Neural cell (in vitro differentiated cells): ENCODE data around the gene FBXO9. TPM values are rescaled to one million over a fixed set of nuclear protein-coding genes. Genes with fewer than 3 reads are reported as not detected.

ENCODE experiments used
- H2AFZ ChIP-seq: fragments of 200-600, 300-800 bp; sonication (generic), shearing (Covaris generic); 2 replicates; pipeline ENCODE4 v1.6.0; 2014; ENCODE audit warnings: low read depth, mild to moderate bottlenecking, antibody characterized with exemption, low read length, moderate library complexity
- H3F3A ChIP-seq: fragments of 200-600 bp; shearing (Covaris generic); 2 replicates; pipeline ENCODE4 v1.6.1; 2016; ENCODE audit warnings: mild to moderate bottlenecking, moderate library complexity, mixed read lengths, antibody characterized with exemption, low read length; ENCODE audit not compliant: insufficient read depth, poor library complexity, severe bottlenecking
- H3K27ac ChIP-seq: fragments of 200-600, 300-800 bp; sonication (generic), shearing (Covaris generic); 2 replicates; pipeline ENCODE4 v1.5.1; 2014; ENCODE audit warnings: mild to moderate bottlenecking, low read length, moderate library complexity
- H3K27me3 ChIP-seq: fragments of 300-800, 200-600 bp; sonication (generic), shearing (Covaris generic); 2 replicates; pipeline ENCODE4 v1.6.0; 2014; ENCODE audit warnings: mild to moderate bottlenecking, low read depth, low read length, moderate library complexity; ENCODE audit not compliant: insufficient read depth
- H3K36me3 ChIP-seq: fragments of 300-800, 200-600 bp; sonication (generic), shearing (Covaris generic); 2 replicates; pipeline ENCODE4 v1.5.1; 2014; ENCODE audit warnings: mild to moderate bottlenecking, antibody characterized with exemption, low read length, moderate library complexity; ENCODE audit not compliant: insufficient read depth
- H3K4me2 ChIP-seq: fragments of 300-800, 200-600 bp; sonication (generic), shearing (Covaris generic); 2 replicates; pipeline ENCODE4 v1.6.0; 2014; ENCODE audit warnings: mild to moderate bottlenecking, low read length
- H3K4me3 ChIP-seq: fragments of 300-800, 200-600 bp; sonication (generic), shearing (Covaris generic); 2 replicates; pipeline ENCODE4 v1.5.1; 2014; ENCODE audit warnings: mild to moderate bottlenecking, low read length, moderate library complexity
- H3K79me2 ChIP-seq: fragments of 200-600 bp; shearing (Covaris generic); replicated peaks from 2 replicates; pipeline ENCODE4 v1.6.0; 2014; ENCODE audit warnings: mild to moderate bottlenecking, low read length, moderate library complexity; ENCODE audit not compliant: insufficient read depth
- H3K9ac ChIP-seq: fragments of 300-800, 200-600 bp; sonication (generic), shearing (Covaris generic); 2 replicates; pipeline ENCODE4 v1.6.1; 2016; ENCODE audit warnings: mild to moderate bottlenecking, low read length, mixed read lengths
- H3K9me2 ChIP-seq: fragments of 200-600 bp; shearing (Covaris generic); 2 replicates; pipeline ENCODE4 v1.6.1; 2016; ENCODE audit warnings: mild to moderate bottlenecking, low read length, mixed read lengths; ENCODE audit not compliant: insufficient read depth
- H3K9me3 ChIP-seq: fragments of 200-600, 300-800 bp; sonication (generic), shearing (Covaris generic); 2 replicates; pipeline ENCODE4 v1.6.1; 2016; ENCODE audit warnings: mild to moderate bottlenecking, mixed run types, low read length, moderate library complexity, mixed read lengths
- H4K20me1 ChIP-seq: fragments of 200-600 bp; shearing (Covaris generic); 2 replicates; pipeline ENCODE4 v1.6.1; 2016; ENCODE audit warnings: mild to moderate bottlenecking, mixed run types; ENCODE audit not compliant: insufficient read depth
- EP300 ChIP-seq: fragments of 450-650 bp; conservative IDR thresholded peaks from 2 replicates; pipeline ENCODE4 v1.6.1; 2014; ENCODE audit warnings: antibody characterized with exemption, mild to moderate bottlenecking, moderate library complexity; ENCODE audit not compliant: poor library complexity, severe bottlenecking
- EZH2 ChIP-seq: fragments of 200-600, 300-800 bp; shearing (Covaris generic), sonication (generic); IDR thresholded peaks from 2 replicates; pipeline ENCODE4 v1.6.1; 2014; ENCODE audit warnings: antibody characterized with exemption, low read length, borderline replicate concordance, mild to moderate bottlenecking; ENCODE audit not compliant: insufficient read depth, poor library complexity, severe bottlenecking
- MXI1 ChIP-seq: fragments of 450-650 bp; conservative IDR thresholded peaks from 2 replicates; pipeline ENCODE4 v1.6.1; 2014; ENCODE audit warnings: antibody characterized with exemption, mild to moderate bottlenecking; ENCODE audit not compliant: poor library complexity, severe bottlenecking
- POLR2AphosphoS5 ChIP-seq: IDR thresholded peaks from 2 replicates; pipeline ENCODE4 v1.6.1; 2012
- RAD21 ChIP-seq: fragments of 450-650 bp; conservative IDR thresholded peaks from 2 replicates; pipeline ENCODE4 v1.6.1; 2014; ENCODE audit warnings: antibody characterized with exemption, mild to moderate bottlenecking, moderate library complexity
- REST ChIP-seq: IDR thresholded peaks from 2 replicates; pipeline ENCODE4 v1.6.1; 2012; ENCODE audit warnings: borderline replicate concordance
- SMC3 ChIP-seq: fragments of 450-650 bp; conservative IDR thresholded peaks from 2 replicates; pipeline ENCODE4 v1.6.1; 2014; ENCODE audit warnings: antibody characterized with exemption, mild to moderate bottlenecking, moderate library complexity; ENCODE audit not compliant: poor library complexity
- TAF1 ChIP-seq: IDR thresholded peaks from 2 replicates; pipeline ENCODE4 v1.6.1; 2012; ENCODE audit warnings: low read depth
- polyA plus RNA-seq: library from polyadenylated mRNA; depleted of rRNA; stranded (reverse); fragments of >200 nt; gene quantifications from 2 replicates; pipeline ENCODE4 v1.2.3, GENCODE V29; 2014
- TF ChIP-seq, protein P1 (sequence below): fragments of 450-650 bp; IDR thresholded peaks from 2 replicates; pipeline ENCODE4 v1.5.1; 2014; ENCODE audit warnings: antibody characterized with exemption, mild to moderate bottlenecking, moderate library complexity; ENCODE audit not compliant: poor library complexity, severe bottlenecking

FBXO9 gene
- polyA plus RNA-seq, 1 donor from 2014 or later: 92.2 TPM

- TF ChIP-seq, protein P1, sequence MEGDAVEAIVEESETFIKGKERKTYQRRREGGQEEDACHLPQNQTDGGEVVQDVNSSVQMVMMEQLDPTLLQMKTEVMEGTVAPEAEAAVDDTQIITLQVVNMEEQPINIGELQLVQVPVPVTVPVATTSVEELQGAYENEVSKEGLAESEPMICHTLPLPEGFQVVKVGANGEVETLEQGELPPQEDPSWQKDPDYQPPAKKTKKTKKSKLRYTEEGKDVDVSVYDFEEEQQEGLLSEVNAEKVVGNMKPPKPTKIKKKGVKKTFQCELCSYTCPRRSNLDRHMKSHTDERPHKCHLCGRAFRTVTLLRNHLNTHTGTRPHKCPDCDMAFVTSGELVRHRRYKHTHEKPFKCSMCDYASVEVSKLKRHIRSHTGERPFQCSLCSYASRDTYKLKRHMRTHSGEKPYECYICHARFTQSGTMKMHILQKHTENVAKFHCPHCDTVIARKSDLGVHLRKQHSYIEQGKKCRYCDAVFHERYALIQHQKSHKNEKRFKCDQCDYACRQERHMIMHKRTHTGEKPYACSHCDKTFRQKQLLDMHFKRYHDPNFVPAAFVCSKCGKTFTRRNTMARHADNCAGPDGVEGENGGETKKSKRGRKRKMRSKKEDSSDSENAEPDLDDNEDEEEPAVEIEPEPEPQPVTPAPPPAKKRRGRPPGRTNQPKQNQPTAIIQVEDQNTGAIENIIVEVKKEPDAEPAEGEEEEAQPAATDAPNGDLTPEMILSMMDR: no peak
- no peak for TF ChIP-seq MXI1
- no peak for TF ChIP-seq REST
- no peak for TF ChIP-seq POLR2AphosphoS5
- no peak for TF ChIP-seq SMC3
- no peak for TF ChIP-seq EZH2
- TF ChIP-seq EP300: no peak
- no peak for TF ChIP-seq RAD21
- no peak for TF ChIP-seq TAF1
- no peaks in the 10 kb centered on the region for H3K9me3 ChIP-seq
- no peaks in the 10 kb centered on the region for H3K27me3 ChIP-seq
- H3K27ac ChIP-seq: no peak overlapping the region
- H4K20me1 ChIP-seq: no peaks in the 10 kb centered on the region
- no peak overlapping the region for H3K4me2 ChIP-seq
- no peak overlapping the region for H2AFZ ChIP-seq
- no peak overlapping the region for H3K4me3 ChIP-seq
- no peaks in the 10 kb centered on the region for H3K9me2 ChIP-seq
- no peak overlapping the region for H3K9ac ChIP-seq
- H3K79me2 ChIP-seq: no peaks in the 10 kb centered on the region
- peaks cover 24% of the 10 kb centered on the region for H3K36me3 ChIP-seq
- no peaks in the 10 kb centered on the region for H3F3A ChIP-seq
Measured at GRCh38 chr6:53038141-53038540, 27.1 kb upstream of the FBXO9 start.

GRCh38 chr6:53038596-53038995 is 26.6 kb upstream of the FBXO9 start:
- no peak for TF ChIP-seq EP300
- no peaks in the 10 kb centered on the region for H3K79me2 ChIP-seq
- no peaks in the 10 kb centered on the region for H3K27me3 ChIP-seq
- no peak overlapping the region for H2AFZ ChIP-seq
- H3K36me3 ChIP-seq: peaks cover 24% of the 10 kb centered on the region
- no peak overlapping the region for H3K9ac ChIP-seq
- no peaks in the 10 kb centered on the region for H3K9me2 ChIP-seq
- H3K9me3 ChIP-seq: no peaks in the 10 kb centered on the region
- H3K4me2 ChIP-seq: no peak overlapping the region
- no peaks in the 10 kb centered on the region for H4K20me1 ChIP-seq
- no peak overlapping the region for H3K27ac ChIP-seq
- no peak overlapping the region for H3K4me3 ChIP-seq
- H3F3A ChIP-seq: no peaks in the 10 kb centered on the region

DNA sequence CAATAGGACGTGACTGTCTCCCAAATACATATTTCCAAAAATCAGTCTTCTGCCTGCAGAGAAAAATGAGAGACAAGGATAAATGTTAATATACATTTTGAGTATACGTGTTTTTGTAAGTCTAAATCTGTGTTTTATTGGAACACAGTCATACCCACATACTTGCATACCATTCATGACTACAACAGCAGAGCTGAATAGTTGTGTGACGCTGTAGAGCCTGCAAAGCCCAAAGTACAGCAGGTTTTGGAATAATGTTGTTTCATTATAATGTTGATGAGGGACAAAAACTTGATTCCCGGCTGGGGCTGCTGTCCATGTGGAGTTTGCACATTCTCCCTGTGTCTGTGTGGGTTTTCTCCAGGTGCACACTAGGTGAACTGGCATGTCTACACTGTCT is 23.8 kb upstream of the FBXO9 start:
- Histone ChIP-seq H3K9me2 (no peaks in the 10 kb centered on the region), H3K9ac (no peak overlapping the region), H3F3A (no peaks in the 10 kb centered on the region), H4K20me1 (no peaks in the 10 kb centered on the region), H2AFZ (no peak overlapping the region), H3K79me2 (peaks cover under 1% of the 10 kb centered on the region), H3K4me2 (no peak overlapping the region), H3K27ac (no peak overlapping the region), H3K27me3 (no peaks in the 10 kb centered on the region), H3K4me3 (no peak overlapping the region), H3K36me3 (peaks cover 20% of the 10 kb centered on the region), H3K9me3 (no peaks in the 10 kb centered on the region)
- TF ChIP-seq SMC3: no peak
- no peak for TF ChIP-seq TAF1
- TF ChIP-seq MXI1: no peak
- no peak for TF ChIP-seq REST
- no peak for TF ChIP-seq RAD21
- TF ChIP-seq, protein P1: no peak
- no peak for TF ChIP-seq POLR2AphosphoS5
- no peak for TF ChIP-seq EZH2
- TF ChIP-seq EP300: no peak
